OCI-M2 (cell line): ENCODE measurements around the gene CYP27A1.
A peak's percentile ranks its signal among the peaks of the same experiment; 100 is the strongest.

ENCODE experiments used
- DNase-seq: peaks from one replicate; lab custom pipeline; 2025; ENCODE audit not compliant: unreplicated experiment; lab: John Stamatoyannopoulos, UW

Gene CYP27A1

GRCh38 chr2:218857371-218858137, 75.6 kb downstream of the CYP27A1 start:
- no peak for DNase-seq

DNA sequence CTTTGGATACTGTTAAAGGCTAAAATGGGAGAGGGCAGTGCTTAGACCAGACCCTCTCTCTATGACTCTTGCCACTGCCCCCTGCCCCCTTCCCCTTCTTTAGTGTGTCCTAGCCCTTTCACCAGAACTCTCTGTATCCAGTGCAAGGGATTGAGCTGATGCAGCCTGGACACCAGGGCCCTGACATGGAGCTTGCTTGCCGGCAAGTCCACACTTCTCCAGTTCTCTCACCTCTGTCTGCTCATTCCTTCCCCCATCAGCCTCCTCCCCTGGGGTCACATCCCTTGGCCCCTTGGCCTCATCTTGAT, 76.1 kb downstream of the CYP27A1 start:
- no peak for DNase-seq

DNA sequence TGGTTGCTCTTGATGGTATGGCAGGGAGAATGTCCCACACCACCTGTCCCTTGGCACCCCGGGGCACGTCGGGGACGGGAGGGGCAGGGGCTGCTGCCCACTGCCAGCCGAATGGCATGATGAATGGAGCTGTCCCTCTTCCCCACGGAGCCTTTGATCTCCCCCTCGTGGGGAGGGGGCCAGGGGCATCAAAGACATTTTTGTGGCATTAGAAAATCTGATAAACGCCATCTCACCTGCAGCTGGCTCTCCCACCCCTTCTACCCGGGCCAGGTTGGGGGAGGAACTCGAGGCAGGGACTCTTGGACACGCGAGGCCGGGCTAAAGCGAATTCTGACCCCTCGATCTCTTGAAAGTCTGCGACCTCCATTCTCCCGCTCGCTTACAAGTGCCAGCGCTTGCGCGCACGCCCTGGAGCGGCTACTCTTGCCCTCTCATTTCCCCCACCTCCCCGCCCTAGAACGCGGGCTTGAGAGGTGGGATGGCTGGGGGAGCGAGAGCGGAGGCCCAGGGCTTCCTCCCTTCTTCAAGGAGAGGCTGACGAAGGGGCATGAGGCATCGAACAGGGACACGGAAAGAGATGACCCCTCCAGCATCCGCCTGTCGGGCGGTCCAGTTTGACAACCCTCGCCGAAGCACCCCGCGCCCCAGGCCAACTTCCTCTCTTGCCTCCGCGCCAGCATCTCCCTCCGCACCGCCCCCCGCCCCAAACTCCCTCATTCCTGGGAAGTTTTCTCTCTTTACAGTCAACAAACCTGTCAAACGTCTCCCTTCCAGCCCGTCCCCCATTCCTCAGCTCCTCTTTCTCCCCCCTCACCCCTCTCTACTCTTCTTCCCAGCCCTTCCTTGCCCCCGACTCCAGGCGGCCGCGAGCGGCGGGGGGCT, 77.0 kb downstream of the CYP27A1 start:
- DNase-seq: no peak

GRCh38 chr2:218859556-218859987, 77.6 kb downstream of the CYP27A1 start, which contains the start of gene WNT6:
WNT6 (plus strand) TSS chr2:218859805; CDS start chr2:218860038, 233 bp downstream.
- DNase-seq: no peak

DNA sequence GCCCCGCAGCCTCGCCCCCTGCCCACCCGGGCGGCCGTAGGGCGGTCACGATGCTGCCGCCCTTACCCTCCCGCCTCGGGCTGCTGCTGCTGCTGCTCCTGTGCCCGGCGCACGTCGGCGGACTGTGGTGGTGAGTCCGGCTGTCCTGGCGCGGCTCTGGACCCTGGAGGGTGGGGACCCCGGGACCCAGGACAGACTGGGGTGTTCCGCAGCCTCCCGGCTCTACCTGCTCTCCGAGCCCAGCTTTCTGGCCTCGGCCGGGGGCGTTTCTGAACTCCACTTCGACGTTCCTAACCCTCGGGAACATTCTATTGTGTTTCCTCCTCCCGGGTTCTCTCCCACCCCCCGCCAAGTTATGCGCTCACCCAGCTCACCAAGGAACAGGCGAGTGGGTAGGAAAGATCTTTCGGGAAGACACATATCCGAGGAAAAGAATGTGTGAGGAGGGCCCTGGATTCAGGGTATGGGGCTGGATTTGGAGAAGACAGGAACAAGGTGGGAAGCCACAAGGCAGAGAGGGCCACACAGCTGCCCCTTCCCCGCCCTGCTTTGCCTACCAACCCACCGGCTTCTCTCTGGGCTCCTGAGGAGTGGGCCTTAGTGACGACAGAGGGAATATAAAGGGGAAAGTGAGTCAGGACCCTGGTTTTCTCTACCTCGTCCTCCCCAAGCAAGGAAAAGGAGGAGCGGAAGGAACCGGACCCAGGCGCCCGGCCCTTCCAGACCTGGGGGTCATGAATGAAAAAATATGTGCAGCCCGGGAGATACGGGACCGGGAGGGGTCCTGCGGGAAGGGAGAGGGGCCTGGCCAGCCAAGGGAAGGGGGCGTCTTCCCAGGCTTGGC, 78.3 kb downstream of the CYP27A1 start:
- no peak for DNase-seq

- peak; percentile 30 for DNase-seq
Measured at GRCh38 chr2:218860950-218861381, 79.0 kb downstream of the CYP27A1 start.

DNA sequence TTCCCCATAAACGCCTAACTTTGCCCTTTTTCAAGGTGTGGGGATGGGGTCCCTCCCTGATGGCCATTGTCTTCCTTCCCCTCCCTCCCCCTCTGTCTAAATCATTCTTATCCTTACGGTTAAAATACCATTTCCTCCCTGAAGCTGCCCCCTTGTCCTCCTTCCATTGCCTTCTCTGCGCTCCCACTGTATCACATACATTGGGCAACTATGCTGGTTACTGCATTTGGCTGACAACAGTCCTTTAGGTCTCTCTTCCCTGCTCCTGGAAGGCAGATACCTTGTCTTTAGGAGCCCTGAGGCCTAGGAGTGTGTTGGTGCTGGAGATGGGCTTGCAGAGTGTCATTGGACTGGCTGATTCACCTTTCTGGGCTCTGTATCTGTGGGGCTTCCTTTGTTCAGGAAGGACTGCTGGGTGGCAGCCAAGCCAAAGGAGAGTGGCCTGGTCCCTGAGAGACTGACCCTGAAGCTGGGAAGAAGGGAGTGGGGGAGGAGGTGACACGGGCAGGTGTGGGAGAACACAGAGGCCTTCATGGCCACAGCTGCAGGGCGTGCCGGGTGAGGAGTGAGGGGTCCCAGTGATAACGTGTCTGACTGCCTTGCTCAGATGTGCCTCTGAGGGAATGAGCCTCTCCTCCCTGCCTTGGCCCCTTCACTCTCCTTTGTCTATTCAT, 79.8 kb downstream of the CYP27A1 start:
- DNase-seq: no peak

DNA sequence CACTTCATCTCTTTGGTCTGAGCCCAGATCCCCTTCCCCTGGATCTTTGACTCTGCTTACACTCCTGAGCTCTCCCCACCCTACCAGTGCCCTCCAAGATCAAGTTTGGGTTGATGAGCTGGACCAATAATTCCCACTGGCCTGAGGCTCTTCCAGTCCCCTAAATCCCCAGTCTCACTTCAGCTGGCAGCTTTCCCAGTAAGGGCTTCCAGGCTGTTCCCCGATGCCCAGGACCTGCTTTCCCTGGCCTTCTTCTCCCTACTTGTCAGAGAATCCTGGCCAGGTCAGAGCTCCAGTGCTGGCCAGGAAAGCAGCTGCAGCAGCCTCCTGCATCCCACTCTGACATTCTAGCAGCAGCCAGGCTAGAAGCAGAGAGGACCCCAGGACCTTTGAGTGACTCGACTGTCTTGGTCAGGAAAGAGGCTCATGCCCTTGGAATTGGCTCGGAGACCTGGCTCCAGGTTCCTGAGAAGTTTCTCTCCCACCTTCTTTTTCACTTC, 81.1 kb downstream of the CYP27A1 start:
- DNase-seq: no peak
